HepG2 (cell line): ENCODE measurements around the gene AK2. TPM values are rescaled to one million over a fixed set of nuclear protein-coding genes. Genes with fewer than 3 reads are reported as not detected.

Experiments used
- GTF2F1 ChIP-seq: fragments of 150-350 bp; IDR thresholded peaks from 2 replicates; pipeline ENCODE4 v1.6.1; 2014; ENCODE audit warnings: low read length
- MIER3 ChIP-seq: IDR thresholded peaks from 2 replicates; pipeline ENCODE4 v1.6.1; 2016; ENCODE audit warnings: missing compliant biosample characterization, borderline replicate concordance
- THAP9 ChIP-seq: sonication (generic); formaldehyde crosslinking; IDR thresholded peaks from 2 replicates; pipeline ENCODE4; 2020; ENCODE audit warnings: missing genetic modification reagents, mild to moderate bottlenecking, borderline replicate concordance
- ZNF335 ChIP-seq: sonication (generic); formaldehyde crosslinking; IDR thresholded peaks from 2 replicates; pipeline ENCODE4 v1.4.0; 2020; ENCODE audit warnings: missing genetic modification reagents
- ZNF407 ChIP-seq: sonication (generic); formaldehyde crosslinking; IDR thresholded peaks from one replicate; pipeline ENCODE4 v1.5.1; 2020; ENCODE audit warnings: mild to moderate bottlenecking, missing genetic modification reagents; ENCODE audit errors: not compliant biosample characterization
- ZNF570 ChIP-seq: sonication (generic); formaldehyde crosslinking; IDR thresholded peaks from 2 replicates; pipeline ENCODE4 v1.4.0; 2020; ENCODE audit warnings: mild to moderate bottlenecking, missing genetic modification reagents, borderline replicate concordance
- ZNF597 ChIP-seq: sonication (generic); formaldehyde crosslinking; IDR thresholded peaks from 2 replicates; pipeline ENCODE4 v1.5.0; 2020; ENCODE audit warnings: missing genetic modification reagents
- ZNF713 ChIP-seq: sonication (generic); formaldehyde crosslinking; IDR thresholded peaks from 2 replicates; pipeline ENCODE4 v1.4.0; 2020; ENCODE audit warnings: mild to moderate bottlenecking, missing genetic modification reagents
- ZNF788 ChIP-seq: sonication (generic); formaldehyde crosslinking; IDR thresholded peaks from 2 replicates; pipeline ENCODE4 v1.5.0; 2020; ENCODE audit warnings: mild to moderate bottlenecking, missing genetic modification reagents, borderline replicate concordance
- polyA plus RNA-seq, 8 experiments: library from polyadenylated mRNA; depleted of rRNA in 3 of 8; stranded (reverse) in 7 of 8; unstranded in 1 of 8; fragments of >200 nt; fragmentation: Illumina TruSeq in 4 of 8; extraction: Trizol in 4 of 8; gene quantifications; 2 replicates each; pipeline versions ENCODE4 v1.2.1 to v1.2.3, GENCODE V29; 2011 to 2016; ENCODE audit warnings: low read depth in 4 of 8, missing spikeins in 1 of 8, mixed read lengths in 1 of 8; ENCODE audit not compliant: insufficient read depth in 1 of 8
- total RNA-seq, 5 experiments: library from RNA; depleted of rRNA; stranded (reverse); fragments of >200 nt; fragmentation: Illumina TruSeq; extraction: Trizol; gene quantifications; 2 replicates each; pipeline ENCODE4 v1.2.3, GENCODE V29; 2016; ENCODE audit warnings: low read depth in 1 of 5
- TF ChIP-seq, protein P1 (sequence below): sonication (generic); formaldehyde crosslinking; IDR thresholded peaks from 2 replicates; pipeline ENCODE4 v1.4.0; 2020; ENCODE audit warnings: mild to moderate bottlenecking, missing genetic modification reagents

Gene AK2
- total and polyA plus RNA-seq, 2 of the 13 experiments (the other 11 are each of a cell fraction or from before 2014, with no cell fraction given): 170 to 188 TPM

DNA sequence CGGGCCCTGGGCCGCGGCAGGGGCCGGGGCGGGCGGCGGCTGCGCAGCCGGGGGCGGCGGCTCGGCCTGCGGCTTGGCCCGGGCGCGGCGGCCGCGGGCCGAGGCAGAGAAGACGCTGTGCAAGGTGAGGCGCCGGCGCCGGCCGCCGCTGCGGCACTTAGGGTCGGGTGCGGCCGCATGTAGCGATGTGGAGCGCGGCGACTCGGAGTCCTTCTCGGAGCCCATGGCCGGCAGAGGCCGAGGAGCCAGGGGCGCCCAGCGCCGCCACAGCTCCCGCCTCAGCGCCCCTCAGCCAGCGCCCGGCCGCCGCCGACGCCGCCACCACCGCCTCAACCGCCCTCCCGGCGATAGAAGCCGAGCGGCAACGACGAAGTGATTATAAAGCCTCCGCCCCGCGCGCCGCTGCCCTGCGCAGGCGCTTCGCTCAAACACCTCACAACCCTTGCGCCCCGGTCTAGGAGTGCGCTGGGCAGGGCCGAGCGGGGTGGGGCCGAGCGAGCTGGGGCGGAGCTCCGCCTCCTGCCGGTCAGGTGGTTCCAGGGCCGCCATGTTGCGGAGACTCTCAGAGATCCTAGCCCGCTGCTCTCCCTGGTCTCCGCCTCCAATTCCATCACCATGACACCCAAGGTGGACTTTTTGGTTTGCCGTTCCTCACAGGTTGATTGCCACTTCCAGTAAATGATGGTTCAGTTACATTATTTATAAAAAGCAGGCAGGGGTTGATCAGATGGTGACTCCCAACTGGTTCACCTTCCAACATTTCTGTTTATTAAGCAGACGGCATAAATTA lies 72.0 kb downstream of the AK2 start, which contains the start of gene RNF19B (continued):
- TF ChIP-seq ZNF407 (CRISPR knock-in tag) (peak; percentile 36), MIER3 (CRISPR knock-in tag) (0 out of 2 replicates have a peak, but pooled peaks have one; percentile 25), ZNF788 (CRISPR knock-in tag) (no peak; the same call in 1 of the 2 replicates), ZNF570 (CRISPR knock-in tag) (no peak), ZNF335 (CRISPR knock-in tag) (peak; percentile 35; the same call in 1 of the 2 replicates), GTF2F1 (peak; percentile 79), ZNF597 (CRISPR knock-in tag) (no peak), THAP9 (peak; percentile 28; the same call in 1 of the 2 replicates), ZNF713 (CRISPR knock-in tag) (no peak)
- TF ChIP-seq, protein P1, sequence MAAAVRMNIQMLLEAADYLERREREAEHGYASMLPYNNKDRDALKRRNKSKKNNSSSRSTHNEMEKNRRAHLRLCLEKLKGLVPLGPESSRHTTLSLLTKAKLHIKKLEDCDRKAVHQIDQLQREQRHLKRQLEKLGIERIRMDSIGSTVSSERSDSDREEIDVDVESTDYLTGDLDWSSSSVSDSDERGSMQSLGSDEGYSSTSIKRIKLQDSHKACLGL (CRISPR knock-in tag): 0 out of 2 replicates have a peak, but pooled peaks have one; percentile 20
